Parietal lobe (tissue), 1 donor: ENCODE measurements around the gene MAEA. TPM values are rescaled to one million over a fixed set of nuclear protein-coding genes. Genes with fewer than 3 reads are reported as not detected.

Experiments used
- total RNA-seq: library from RNA; depleted of rRNA; stranded (reverse); fragments of >200 nt; gene quantifications from one replicate; pipeline ENCODE4 v1.2.3, GENCODE V29; 2014

MAEA gene
- 36.0 TPM for total RNA-seq

GRCh38 chr4:1289207-1290164 is at the start of gene MAEA:
Gene MAEA, plus strand, starts transcription at chr4:1289891. Its CDS starts 23 bp downstream, at chr4:1289914.

GRCh38 chr4:1248245-1249147 is 41.2 kb upstream of the MAEA start, which contains the start of gene CTBP1:
Gene CTBP1, minus strand, starts transcription at chr4:1249130. Its CDS starts 7,799 bp downstream, at chr4:1241331.

GRCh38 chr4:1346781-1347409 is 57.2 kb downstream of the MAEA start, which contains the start of gene UVSSA:
Gene UVSSA, plus strand, starts transcription at chr4:1347208. Its CDS starts 884 bp downstream, at chr4:1348092.

Other genes starting within 250 kb of the MAEA start
- gene RNF212, start 176.3 kb upstream of the MAEA start, total RNA-seq, result 4.4 TPM
- gene SPON2, start 117.3 kb upstream of the MAEA start, total RNA-seq, result 4.7 TPM
- gene CTBP1, start 40.8 kb upstream of the MAEA start, total RNA-seq, result 213 TPM
- 33.5 TPM for gene UVSSA, start 57.3 kb downstream of the MAEA start, total RNA-seq
- not detected for gene NKX1-1, start 116.6 kb downstream of the MAEA start, total RNA-seq